Measurements from ENCODE around the gene MAN2B1.
"Not testable (repeated sequence)": the region's sequence is repeated elsewhere in the genome, so short reads cannot be mapped to it uniquely, and the experiment has no call there.

- TF ChIP-seq, protein P1, sequence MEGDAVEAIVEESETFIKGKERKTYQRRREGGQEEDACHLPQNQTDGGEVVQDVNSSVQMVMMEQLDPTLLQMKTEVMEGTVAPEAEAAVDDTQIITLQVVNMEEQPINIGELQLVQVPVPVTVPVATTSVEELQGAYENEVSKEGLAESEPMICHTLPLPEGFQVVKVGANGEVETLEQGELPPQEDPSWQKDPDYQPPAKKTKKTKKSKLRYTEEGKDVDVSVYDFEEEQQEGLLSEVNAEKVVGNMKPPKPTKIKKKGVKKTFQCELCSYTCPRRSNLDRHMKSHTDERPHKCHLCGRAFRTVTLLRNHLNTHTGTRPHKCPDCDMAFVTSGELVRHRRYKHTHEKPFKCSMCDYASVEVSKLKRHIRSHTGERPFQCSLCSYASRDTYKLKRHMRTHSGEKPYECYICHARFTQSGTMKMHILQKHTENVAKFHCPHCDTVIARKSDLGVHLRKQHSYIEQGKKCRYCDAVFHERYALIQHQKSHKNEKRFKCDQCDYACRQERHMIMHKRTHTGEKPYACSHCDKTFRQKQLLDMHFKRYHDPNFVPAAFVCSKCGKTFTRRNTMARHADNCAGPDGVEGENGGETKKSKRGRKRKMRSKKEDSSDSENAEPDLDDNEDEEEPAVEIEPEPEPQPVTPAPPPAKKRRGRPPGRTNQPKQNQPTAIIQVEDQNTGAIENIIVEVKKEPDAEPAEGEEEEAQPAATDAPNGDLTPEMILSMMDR (conservative IDR thresholded peaks at IDR 0.05), result not testable (repeated sequence)
- TF ChIP-seq EZH2 (IDR thresholded peaks at IDR 0.05; ENCODE audit: low read depth), result not testable (repeated sequence)
Observed at GRCh38 chr19:12643716-12644115, 22.8 kb downstream of the MAN2B1 start.

Data from PC-9 (cell line).